ENCODE data around the gene FBXL16. TPM values are rescaled to one million over a fixed set of nuclear protein-coding genes. Genes with fewer than 3 reads are reported as not detected.

The FBXL16 gene
- total RNA-seq, 6 experiments from 2014 or later, result 0.05 to 2.3 (median 1.7) TPM; not detected in 3

- Histone ChIP-seq H3K9me3 (no peaks in the 10 kb centered on the region), H3K4me3 (no peak overlapping the region), H3K4me1 (peaks cover 0 to 11% (median 0%) of the 10 kb centered on the region in 4 donors), H3K27ac (no peak overlapping the region), H3K36me3 (no peaks in the 10 kb centered on the region), H3K27me3 (no peaks in the 10 kb centered on the region)
- intact Hi-C loops (cut with DNase I), result no loop called here
- 100% methylated on average over 1 of the region's 6 CpGs for WGBS (ENCODE audit: insufficient coverage, low coverage, low lambda C conversion rate, missing lambda C conversion rate)
- TF ChIP-seq CTCF (IDR thresholded peaks at IDR 0.05) (no peak), POLR2A (IDR thresholded peaks at IDR 0.05) (no peak)
- ATAC-seq (no peak), DNase-seq (no peak)
Observed at GRCh38 chr16:660132-660458, 45.5 kb downstream of the FBXL16 start.

GRCh38 chr16:659618-660017, 46.0 kb downstream of the FBXL16 start:
- no peaks in the 10 kb centered on the region for H3K9me3 ChIP-seq
- WGBS (ENCODE audit: insufficient coverage, low coverage, low lambda C conversion rate, missing lambda C conversion rate), result no CpG with 5 or more reads among the region's 20 CpGs
- H3K27me3 ChIP-seq, result no peaks in the 10 kb centered on the region
- no peak overlapping the region for H3K4me3 ChIP-seq
- TF ChIP-seq POLR2A (IDR thresholded peaks at IDR 0.05) (no peak), CTCF (IDR thresholded peaks at IDR 0.05) (no peak)
- no peak overlapping the region for H3K27ac ChIP-seq
- intact Hi-C loops (cut with DNase I), result no loop called here
- no peak for DNase-seq
- ATAC-seq, result no peak
- H3K36me3 ChIP-seq, result no peaks in the 10 kb centered on the region
- peaks cover 0 to 11% (median 0%) of the 10 kb centered on the region in 4 donors for H3K4me1 ChIP-seq

- no peak for DNase-seq
- intact Hi-C loops (cut with DNase I), result no loop called here
Observed at GRCh38 chr16:658679-659571, 46.7 kb downstream of the FBXL16 start.

DNA sequence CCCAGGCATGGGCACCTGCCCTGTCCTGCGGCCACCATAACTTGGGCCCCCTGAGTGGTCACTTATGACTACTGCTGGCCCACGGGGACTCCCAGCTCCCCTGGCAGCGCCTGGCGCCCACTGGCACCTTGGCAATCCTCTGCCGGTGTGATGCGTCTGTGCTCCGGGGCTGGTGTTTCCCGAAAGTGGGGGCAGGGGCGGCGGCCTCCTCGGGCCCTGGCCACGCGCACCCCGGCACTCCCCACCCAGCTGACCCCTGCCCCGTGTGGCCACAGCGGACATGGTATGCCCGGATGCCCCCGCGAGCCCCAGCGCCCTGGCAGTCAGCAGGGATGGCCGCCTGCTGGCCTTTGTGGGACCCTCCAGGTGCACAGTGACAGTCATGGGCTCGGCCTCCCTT, 48.1 kb downstream of the FBXL16 start:
- peaks cover 0 to 11% (median 0%) of the 10 kb centered on the region in 4 donors for H3K4me1 ChIP-seq

More at GRCh38 chr16:658679-659571, 46.7 kb downstream of the FBXL16 start:
- 60% methylated on average over 1 of the region's 35 CpGs for WGBS (ENCODE audit: insufficient coverage, low coverage, low lambda C conversion rate, missing lambda C conversion rate)
- TF ChIP-seq POLR2A (IDR thresholded peaks at IDR 0.05), result no peak
- no peak for TF ChIP-seq CTCF (IDR thresholded peaks at IDR 0.05)
- ATAC-seq, result no peak
- no peak overlapping the region for H3K4me3 ChIP-seq
- no peak overlapping the region for H3K27ac ChIP-seq
- H3K27me3 ChIP-seq, result no peaks in the 10 kb centered on the region
- no peaks in the 10 kb centered on the region for H3K9me3 ChIP-seq
- H3K36me3 ChIP-seq, result no peaks in the 10 kb centered on the region
- H3K4me1 ChIP-seq, result peaks cover 0 to 11% (median 0%) of the 10 kb centered on the region in 4 donors

More for the DNA sequence above, 48.1 kb downstream of the FBXL16 start:
- ATAC-seq (no peak), DNase-seq (no peak)
- no peak overlapping the region for H3K4me3 ChIP-seq
- no CpG with 5 or more reads among the region's 22 CpGs for WGBS (ENCODE audit: insufficient coverage, low coverage, low lambda C conversion rate, missing lambda C conversion rate)
- no peaks in the 10 kb centered on the region for H3K9me3 ChIP-seq
- intact Hi-C loops (cut with DNase I), result no loop called here
- H3K36me3 ChIP-seq, result no peaks in the 10 kb centered on the region
- no peaks in the 10 kb centered on the region for H3K27me3 ChIP-seq
- TF ChIP-seq CTCF (IDR thresholded peaks at IDR 0.05), result no peak
- no peak for TF ChIP-seq POLR2A (IDR thresholded peaks at IDR 0.05)
- no peak overlapping the region for H3K27ac ChIP-seq

All from right lobe of liver (tissue), 6 donors.